Measurements from ENCODE around the gene ZSCAN9. TPM values are rescaled to one million over a fixed set of nuclear protein-coding genes. Genes with fewer than 3 reads are reported as not detected.

The ZSCAN9 gene
- total and polyA plus RNA-seq, 9 of the 15 experiments (the other 6 are each of a cell fraction or from before 2014, with no cell fraction given) = 18.8 to 48.9 (median 28.7) TPM

GRCh38 chr6:28252009-28252975 lies 27.2 kb downstream of the ZSCAN9 start, which contains the start of gene ZKSCAN4 (continued):
- peak; percentile 70 for TF ChIP-seq PRDM10 (IDR thresholded peaks at IDR 0.05; ENCODE audit: partially characterized antibody)
- TF ChIP-seq MLLT1 (IDR thresholded peaks at IDR 0.05) = peak; percentile 49 to 69; a peak in 3 of 4 replicates
- no peak for TF ChIP-seq NFXL1 (CRISPR knock-in tag; IDR thresholded peaks at IDR 0.05)
- no peak for TF ChIP-seq ZC3H11A (IDR thresholded peaks at IDR 0.05; ENCODE audit: low read depth, low read length)
- TF ChIP-seq U2AF1 (optimal IDR thresholded peaks at IDR 0.05; ENCODE audit: low read depth, low read length) = no peak
- TF ChIP-seq TFAP4 (CRISPR knock-in tag; IDR thresholded peaks at IDR 0.05; ENCODE audit: borderline replicate concordance) = peak; percentile 25
- TF ChIP-seq SOX6 (IDR thresholded peaks at IDR 0.05) = peak; percentile 70
- peak; percentile 84; the same call in 1 of the 2 replicates for TF ChIP-seq SPI1 (IDR thresholded peaks at IDR 0.05; ENCODE audit: borderline replicate concordance, low read depth, low read length)
- peak; percentile 71; the same call in 1 of the 2 replicates for TF ChIP-seq ERF (CRISPR knock-in tag; IDR thresholded peaks at IDR 0.05)
- 0 out of 2 replicates have a peak, but pooled peaks have one; percentile 1 for TF ChIP-seq ZNF165 (CRISPR knock-in tag; IDR thresholded peaks at IDR 0.05; ENCODE audit: borderline replicate concordance)
- TF ChIP-seq PHF8 (IDR thresholded peaks at IDR 0.05; ENCODE audit: borderline replicate concordance, low read length) = peak; percentile 72; the same call in 1 of the 2 replicates
- TF ChIP-seq RBBP5 (IDR thresholded peaks at IDR 0.05; ENCODE audit: borderline replicate concordance, insufficient read depth, low read length, poor library complexity, severe bottlenecking) = peak; percentile 45
- TF ChIP-seq PHB2 (IDR thresholded peaks at IDR 0.05; ENCODE audit: low read depth) = no peak
- no peak for TF ChIP-seq U2AF2 (optimal IDR thresholded peaks at IDR 0.05; ENCODE audit: low read depth, low read length)
- TF ChIP-seq GTF2F1 (IDR thresholded peaks at IDR 0.05; ENCODE audit: low read depth, low read length) = 0 out of 2 replicates have a peak, but pooled peaks have one; percentile 59
- TF ChIP-seq TFAM (CRISPR knock-in tag; conservative IDR thresholded peaks at IDR 0.05) = no peak
- TF ChIP-seq TBP (optimal IDR thresholded peaks at IDR 0.05; ENCODE audit: low read depth, low read length) = peak; percentile 73
- TF ChIP-seq HDGF (IDR thresholded peaks at IDR 0.05) = peak; percentile 97
- TF ChIP-seq ZEB2 (IDR thresholded peaks at IDR 0.05) = peak; percentile 83

All from K562 (cell line).